Right atrium auricular region (tissue), 2 donors: ENCODE data around the gene THUMPD2. TPM values are rescaled to one million over a fixed set of nuclear protein-coding genes. Genes with fewer than 3 reads are reported as not detected.
A peak's percentile ranks its signal among the peaks of the same experiment; 100 is the strongest.
"Not testable (repeated sequence)": the region's sequence is repeated elsewhere in the genome, so short reads cannot be mapped to it uniquely, and the experiment has no call there.

ENCODE experiments used
- DNase-seq: peaks from one replicate; pipeline ENCODE4 v3.0.0-alpha.2; 2019; ENCODE audit warnings: low spot score
- H3K27ac ChIP-seq, 2 donors: fragments of 200-600 bp; sonication (generic); 1 replicate in 1 of 2; 2 replicates in 1 of 2; pipeline ENCODE4 v1.5.1; 2016 to 2019
- H3K27me3 ChIP-seq, 2 donors: fragments of 200-600 bp; sonication (generic); one replicate each; pipeline versions ENCODE4 v1.5.1 to v1.6.0; 2017 to 2019
- H3K36me3 ChIP-seq: fragments of 200-600 bp; sonication (generic); one replicate; pipeline ENCODE4 v1.5.1; 2016
- H3K4me1 ChIP-seq, 2 donors: fragments of 200-600 bp; sonication (generic); one replicate each; pipeline versions ENCODE4 v1.5.1 to v1.6.0; 2017 to 2019
- H3K4me3 ChIP-seq, 2 donors: fragments of 200-600 bp; sonication (generic); 1 replicate in 1 of 2; 2 replicates in 1 of 2; pipeline ENCODE4 v1.5.1; 2017 to 2019; ENCODE audit warnings: mild to moderate bottlenecking in 1 of 2, moderate library complexity in 1 of 2
- H3K9me3 ChIP-seq, 2 donors: fragments of 200-600 bp; sonication (generic); one replicate each; pipeline ENCODE4 v1.5.1; 2019
- total RNA-seq, 2 donors: library from RNA; depleted of rRNA; stranded (reverse); fragments of >200 nt; gene quantifications; one replicate each; pipeline ENCODE4 v1.1.0, GENCODE V29; 2016
- TF ChIP-seq, protein P1 (sequence below), 2 donors: fragments of 200-600 bp; sonication (generic); IDR thresholded peaks; one replicate each; pipeline ENCODE4 v1.5.1; 2019; ENCODE audit warnings: antibody characterized with exemption in 2 of 2

THUMPD2 gene
- total RNA-seq, 2 donors from 2014 or later, result 5.9 to 9.4 TPM

DNA sequence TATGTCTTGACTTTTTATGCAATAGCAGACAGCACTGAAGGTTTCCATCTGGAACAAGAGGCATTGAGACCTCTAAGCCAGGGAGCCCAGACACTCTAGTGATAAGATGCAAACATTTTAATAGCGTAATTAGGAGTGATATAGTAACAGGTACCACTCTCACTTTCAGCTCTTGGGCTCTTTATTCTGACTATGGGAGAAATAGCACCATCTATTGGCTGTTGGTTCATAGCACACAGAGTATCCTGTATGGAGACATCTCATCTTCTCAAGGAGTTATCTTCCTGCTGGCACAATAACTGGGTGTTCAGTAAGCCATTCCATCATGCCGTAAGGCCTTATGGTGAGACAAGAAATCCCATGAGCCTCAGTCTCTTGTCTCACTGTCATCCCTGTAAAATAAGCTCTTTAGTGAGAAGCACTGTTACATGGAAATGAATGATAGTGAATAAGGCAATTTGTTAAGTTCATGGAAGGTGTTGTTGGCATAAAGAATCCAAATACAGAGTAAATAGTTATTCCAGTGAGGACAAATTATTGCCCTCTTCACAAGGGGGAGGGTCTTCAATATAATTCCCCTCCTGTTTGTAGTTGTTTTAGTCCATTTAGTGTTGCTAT lies 48.3 kb downstream of the THUMPD2 start:
- peaks cover 11% of the 10 kb centered on the region for H3K36me3 ChIP-seq
- H3K9me3 ChIP-seq, result no peaks in the 10 kb centered on the region
- no peak overlapping the region for H3K27ac ChIP-seq
- H3K4me1 ChIP-seq, result peaks cover 0 to 3% of the 10 kb centered on the region in 2 donors
- TF ChIP-seq, protein P1, sequence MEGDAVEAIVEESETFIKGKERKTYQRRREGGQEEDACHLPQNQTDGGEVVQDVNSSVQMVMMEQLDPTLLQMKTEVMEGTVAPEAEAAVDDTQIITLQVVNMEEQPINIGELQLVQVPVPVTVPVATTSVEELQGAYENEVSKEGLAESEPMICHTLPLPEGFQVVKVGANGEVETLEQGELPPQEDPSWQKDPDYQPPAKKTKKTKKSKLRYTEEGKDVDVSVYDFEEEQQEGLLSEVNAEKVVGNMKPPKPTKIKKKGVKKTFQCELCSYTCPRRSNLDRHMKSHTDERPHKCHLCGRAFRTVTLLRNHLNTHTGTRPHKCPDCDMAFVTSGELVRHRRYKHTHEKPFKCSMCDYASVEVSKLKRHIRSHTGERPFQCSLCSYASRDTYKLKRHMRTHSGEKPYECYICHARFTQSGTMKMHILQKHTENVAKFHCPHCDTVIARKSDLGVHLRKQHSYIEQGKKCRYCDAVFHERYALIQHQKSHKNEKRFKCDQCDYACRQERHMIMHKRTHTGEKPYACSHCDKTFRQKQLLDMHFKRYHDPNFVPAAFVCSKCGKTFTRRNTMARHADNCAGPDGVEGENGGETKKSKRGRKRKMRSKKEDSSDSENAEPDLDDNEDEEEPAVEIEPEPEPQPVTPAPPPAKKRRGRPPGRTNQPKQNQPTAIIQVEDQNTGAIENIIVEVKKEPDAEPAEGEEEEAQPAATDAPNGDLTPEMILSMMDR (IDR thresholded peaks at IDR 0.05), result peak; percentile 15 to 60
- DNase-seq, result no peak
- no peak overlapping the region for H3K4me3 ChIP-seq
- H3K27me3 ChIP-seq, result no peaks in the 10 kb centered on the region

- no peaks in the 10 kb centered on the region for H3K27me3 ChIP-seq
- no peak overlapping the region for H3K4me3 ChIP-seq
- H3K36me3 ChIP-seq, result peaks cover 9% of the 10 kb centered on the region
- TF ChIP-seq, protein P1 (IDR thresholded peaks at IDR 0.05), result no peak
- no peak for DNase-seq
- H3K4me1 ChIP-seq, result no peaks in the 10 kb centered on the region
- H3K9me3 ChIP-seq, result no peaks in the 10 kb centered on the region
- H3K27ac ChIP-seq, result no peak overlapping the region
Measured at GRCh38 chr2:39730276-39730675, 48.8 kb downstream of the THUMPD2 start.

DNA sequence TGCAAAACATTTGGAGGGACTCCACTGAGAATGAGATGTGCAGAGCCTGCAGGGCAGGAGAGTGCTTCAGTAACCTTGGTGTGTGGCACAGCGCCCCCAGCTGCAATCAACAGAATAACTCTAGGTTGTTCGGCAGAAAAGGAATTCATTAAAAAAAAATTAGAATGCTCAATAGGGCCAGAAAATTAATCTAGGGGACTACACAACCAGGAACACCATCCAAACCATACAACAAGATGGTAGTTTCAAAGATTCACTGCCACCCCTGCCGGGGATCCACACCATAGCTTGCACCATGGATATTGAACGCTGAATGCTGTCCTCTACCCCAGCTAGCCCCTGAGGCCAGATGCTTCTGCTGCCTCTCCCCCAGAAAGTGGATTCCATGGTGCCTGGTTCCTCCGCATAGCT lies 50.1 kb downstream of the THUMPD2 start:
- TF ChIP-seq, protein P1 (IDR thresholded peaks at IDR 0.05), result peak; percentile 59 to 71
- Histone ChIP-seq H3K27ac (no peak overlapping the region), H3K4me3 (no peak overlapping the region), H3K36me3 (peaks cover 6% of the 10 kb centered on the region), H3K27me3 (no peaks in the 10 kb centered on the region), H3K9me3 (no peaks in the 10 kb centered on the region), H3K4me1 (no peaks in the 10 kb centered on the region)
- no peak for DNase-seq

DNA sequence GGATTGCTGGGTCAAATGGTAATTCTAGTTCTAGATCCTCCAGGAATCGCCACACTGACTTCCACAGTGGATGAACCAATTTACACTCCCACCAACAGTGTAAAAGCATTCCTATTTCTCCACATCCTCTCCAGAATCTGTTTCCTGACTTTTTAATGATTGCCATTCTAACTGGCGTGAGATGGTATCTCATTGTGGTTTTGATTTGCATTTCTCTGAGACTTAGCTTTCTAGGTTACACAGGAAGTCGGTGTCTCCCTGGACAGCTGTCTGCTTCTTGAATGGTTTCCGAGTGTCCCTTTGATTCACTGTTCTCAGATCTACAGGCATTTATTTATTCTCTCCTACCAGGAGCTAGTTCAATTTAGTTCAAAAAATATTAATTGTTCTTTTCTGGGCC lies 51.0 kb downstream of the THUMPD2 start:
- not testable (repeated sequence) for DNase-seq, H3K36me3 ChIP-seq, H3K27me3 ChIP-seq, H3K4me3 ChIP-seq, H3K4me1 ChIP-seq, H3K9me3 ChIP-seq, H3K27ac ChIP-seq

DNA sequence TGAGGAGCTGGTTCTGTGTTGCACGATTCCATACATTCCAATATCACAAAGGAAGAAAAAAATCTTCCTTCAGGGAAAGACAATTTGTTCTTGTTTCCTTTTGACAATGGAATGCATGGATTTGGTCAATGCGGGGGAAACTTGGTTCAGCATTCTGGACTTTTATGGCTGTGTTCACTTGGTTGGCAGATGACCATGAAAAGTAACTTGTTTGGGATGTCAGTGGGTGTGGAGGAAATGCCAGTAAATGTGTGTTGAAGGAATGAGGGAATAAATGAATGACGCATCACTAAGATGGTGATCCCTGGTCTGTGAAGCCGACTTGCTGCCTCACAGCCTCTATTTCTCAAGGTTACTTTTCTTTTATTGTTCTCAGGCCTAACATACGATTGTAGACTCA lies 53.7 kb downstream of the THUMPD2 start:
- DNase-seq, result no peak
- Histone ChIP-seq H3K4me1 (peaks cover 0 to 7% of the 10 kb centered on the region in 2 donors), H3K27ac (no peak overlapping the region), H3K36me3 (no peaks in the 10 kb centered on the region), H3K27me3 (no peaks in the 10 kb centered on the region), H3K4me3 (no peak overlapping the region), H3K9me3 (no peaks in the 10 kb centered on the region)
- TF ChIP-seq, protein P1 (IDR thresholded peaks at IDR 0.05), result no peak

GRCh38 chr2:39724828-39725144 lies 54.3 kb downstream of the THUMPD2 start:
- Histone ChIP-seq H3K4me3 (no peak overlapping the region), H3K27me3 (no peaks in the 10 kb centered on the region), H3K9me3 (no peaks in the 10 kb centered on the region), H3K36me3 (no peaks in the 10 kb centered on the region), H3K4me1 (peaks cover 0 to 7% of the 10 kb centered on the region in 2 donors), H3K27ac (no peak overlapping the region)
- DNase-seq, result no peak
- TF ChIP-seq, protein P1 (IDR thresholded peaks at IDR 0.05), result no peak
